SK-N-SH treated with all-trans-retinoic acid at 6 μM for 48 hours (cell line): ENCODE measurements around the gene ZMIZ1.

Source experiments
- ATAC-seq: fragments of 200-7000 bp; cut with Tn5 transposase; 3 replicates; pipeline ENCODE4 v1.9.1; 2020; ENCODE audit warnings: mild to moderate bottlenecking, moderate library complexity
- ARNTL ChIP-seq: fragments of 450-650 bp; formaldehyde crosslinking; IDR thresholded peaks from 2 replicates; pipeline ENCODE4 v1.5.0; 2020; ENCODE audit warnings: low read depth, mild to moderate bottlenecking, moderate library complexity, borderline replicate concordance
- BACH2 ChIP-seq: fragments of 250-450 bp; sonication (Bioruptor Pico); IDR thresholded peaks from 2 replicates; pipeline ENCODE4 v1.9.0; 2021; ENCODE audit warnings: mild to moderate bottlenecking, borderline replicate concordance
- CREB5 ChIP-seq: fragments of 250-450 bp; sonication (Bioruptor Pico); IDR thresholded peaks from 2 replicates; pipeline ENCODE4 v1.5.1; 2020; ENCODE audit warnings: low read depth, mild to moderate bottlenecking, moderate library complexity
- CSDC2 ChIP-seq: fragments of 250-450 bp; sonication (Bioruptor Pico); IDR thresholded peaks from 2 replicates; pipeline ENCODE4 v1.5.0; 2020; ENCODE audit warnings: mild to moderate bottlenecking, moderate library complexity
- ESRRG ChIP-seq: fragments of 250-450 bp; sonication (Bioruptor Pico); IDR thresholded peaks from 2 replicates; pipeline ENCODE4 v1.6.1; 2021; ENCODE audit warnings: mild to moderate bottlenecking
- GLIS3 ChIP-seq: fragments of 250-450 bp; sonication (Bioruptor Pico); IDR thresholded peaks from 2 replicates; pipeline ENCODE4 v1.5.0; 2020; ENCODE audit warnings: mild to moderate bottlenecking, moderate library complexity
- ISL1 ChIP-seq: fragments of 250-450 bp; sonication (Bioruptor Pico); IDR thresholded peaks from 2 replicates; pipeline ENCODE4 v2.1.2; 2022; ENCODE audit warnings: mild to moderate bottlenecking, moderate library complexity
- OSR1 ChIP-seq: fragments of 250-450 bp; sonication (Bioruptor Pico); IDR thresholded peaks from 2 replicates; pipeline ENCODE4 v1.8.0; 2022; ENCODE audit warnings: moderate library complexity, mild to moderate bottlenecking, inconsistent platforms
- PATZ1 ChIP-seq: fragments of 250-450 bp; sonication (Bioruptor Pico); IDR thresholded peaks from 2 replicates; pipeline ENCODE4 v1.8.0; 2020; ENCODE audit warnings: mild to moderate bottlenecking, moderate library complexity, borderline replicate concordance
- POU6F1 ChIP-seq: fragments of 250-450 bp; sonication (Bioruptor Pico); IDR thresholded peaks from 2 replicates; pipeline ENCODE4 v1.8.0; 2021; ENCODE audit warnings: low read depth, mild to moderate bottlenecking, moderate library complexity, borderline replicate concordance
- RARB ChIP-seq: fragments of 250-450 bp; sonication (Bioruptor Pico); IDR thresholded peaks from 2 replicates; pipeline ENCODE4 v1.8.0; 2021; ENCODE audit warnings: mild to moderate bottlenecking, moderate library complexity
- SNAI2 ChIP-seq: fragments of 250-450 bp; sonication (Bioruptor Pico); IDR thresholded peaks from 2 replicates; pipeline ENCODE4 v1.5.0; 2020; ENCODE audit warnings: mild to moderate bottlenecking, moderate library complexity
- TOX ChIP-seq: fragments of 250-450 bp; sonication (Bioruptor Pico); IDR thresholded peaks from 2 replicates; pipeline ENCODE4 v1.8.0; 2021; ENCODE audit warnings: mild to moderate bottlenecking, moderate library complexity, borderline replicate concordance
- ZFP3 ChIP-seq: fragments of 250-450 bp; sonication (Bioruptor Pico); IDR thresholded peaks from 2 replicates; pipeline ENCODE4 v1.5.0; 2020; ENCODE audit warnings: mild to moderate bottlenecking, moderate library complexity
- ZFP30 ChIP-seq: fragments of 450-650 bp; formaldehyde crosslinking; IDR thresholded peaks from 2 replicates; pipeline ENCODE4 v1.5.0; 2022; ENCODE audit warnings: mild to moderate bottlenecking, moderate library complexity
- ZNF565 ChIP-seq: fragments of 450-650 bp; formaldehyde crosslinking; conservative IDR thresholded peaks from 2 replicates; pipeline ENCODE4 v1.5.0; 2020; ENCODE audit warnings: low read depth, mild to moderate bottlenecking, moderate library complexity
- ZNF70 ChIP-seq: fragments of 450-650 bp; formaldehyde crosslinking; IDR thresholded peaks from 2 replicates; pipeline ENCODE4 v1.5.0; 2020; ENCODE audit warnings: mild to moderate bottlenecking, moderate library complexity
- ZNF8 ChIP-seq: fragments of 450-650 bp; formaldehyde crosslinking; IDR thresholded peaks from 2 replicates; pipeline ENCODE4 v1.5.0; 2020; ENCODE audit warnings: mild to moderate bottlenecking, moderate library complexity
- TF ChIP-seq, protein P1 (sequence below): fragments of 250-450 bp; sonication (Bioruptor Pico); IDR thresholded peaks from 2 replicates; pipeline ENCODE4 v1.5.0; 2020; ENCODE audit warnings: mild to moderate bottlenecking, moderate library complexity
- TF ChIP-seq, protein P2 (sequence below): fragments of 250-450 bp; sonication (Bioruptor Pico); IDR thresholded peaks from 2 replicates; pipeline ENCODE4 v1.5.1; 2021; ENCODE audit warnings: mild to moderate bottlenecking, moderate library complexity

The ZMIZ1 gene

DNA sequence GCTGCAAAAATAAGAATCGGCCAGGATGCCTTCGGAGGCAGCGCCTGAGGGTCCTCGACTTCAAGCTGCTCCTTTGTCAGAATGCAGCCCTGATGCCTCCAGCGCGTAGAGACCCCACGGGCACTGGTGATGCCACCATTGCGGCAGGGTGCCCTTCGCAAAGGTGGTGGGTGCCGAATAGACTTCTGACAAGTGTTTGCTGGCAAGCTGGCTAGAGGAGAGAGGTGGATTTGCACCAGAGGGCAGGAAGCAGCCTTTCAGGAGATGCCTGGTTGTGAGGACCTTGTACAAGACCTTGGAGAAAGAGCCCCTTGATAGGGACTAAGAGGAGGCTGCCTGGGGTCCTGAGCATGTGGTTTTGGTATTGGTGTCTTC, 175.3 kb downstream of the ZMIZ1 start:
- no peak for ATAC-seq
- TF ChIP-seq GLIS3 (CRISPR knock-in tag) (no peak), ZFP30 (CRISPR knock-in tag) (no peak), ZFP3 (CRISPR knock-in tag) (no peak), TOX (CRISPR knock-in tag) (no peak), CREB5 (CRISPR knock-in tag) (no peak), ZNF8 (CRISPR knock-in tag) (no peak), ZNF565 (CRISPR knock-in tag) (no peak), RARB (CRISPR knock-in tag) (no peak), BACH2 (CRISPR knock-in tag) (no peak), ARNTL (CRISPR knock-in tag) (no peak), PATZ1 (CRISPR knock-in tag) (no peak), ZNF70 (CRISPR knock-in tag) (no peak), OSR1 (no peak), ISL1 (CRISPR knock-in tag) (no peak), CSDC2 (no peak), SNAI2 (no peak)
- TF ChIP-seq, protein P1, sequence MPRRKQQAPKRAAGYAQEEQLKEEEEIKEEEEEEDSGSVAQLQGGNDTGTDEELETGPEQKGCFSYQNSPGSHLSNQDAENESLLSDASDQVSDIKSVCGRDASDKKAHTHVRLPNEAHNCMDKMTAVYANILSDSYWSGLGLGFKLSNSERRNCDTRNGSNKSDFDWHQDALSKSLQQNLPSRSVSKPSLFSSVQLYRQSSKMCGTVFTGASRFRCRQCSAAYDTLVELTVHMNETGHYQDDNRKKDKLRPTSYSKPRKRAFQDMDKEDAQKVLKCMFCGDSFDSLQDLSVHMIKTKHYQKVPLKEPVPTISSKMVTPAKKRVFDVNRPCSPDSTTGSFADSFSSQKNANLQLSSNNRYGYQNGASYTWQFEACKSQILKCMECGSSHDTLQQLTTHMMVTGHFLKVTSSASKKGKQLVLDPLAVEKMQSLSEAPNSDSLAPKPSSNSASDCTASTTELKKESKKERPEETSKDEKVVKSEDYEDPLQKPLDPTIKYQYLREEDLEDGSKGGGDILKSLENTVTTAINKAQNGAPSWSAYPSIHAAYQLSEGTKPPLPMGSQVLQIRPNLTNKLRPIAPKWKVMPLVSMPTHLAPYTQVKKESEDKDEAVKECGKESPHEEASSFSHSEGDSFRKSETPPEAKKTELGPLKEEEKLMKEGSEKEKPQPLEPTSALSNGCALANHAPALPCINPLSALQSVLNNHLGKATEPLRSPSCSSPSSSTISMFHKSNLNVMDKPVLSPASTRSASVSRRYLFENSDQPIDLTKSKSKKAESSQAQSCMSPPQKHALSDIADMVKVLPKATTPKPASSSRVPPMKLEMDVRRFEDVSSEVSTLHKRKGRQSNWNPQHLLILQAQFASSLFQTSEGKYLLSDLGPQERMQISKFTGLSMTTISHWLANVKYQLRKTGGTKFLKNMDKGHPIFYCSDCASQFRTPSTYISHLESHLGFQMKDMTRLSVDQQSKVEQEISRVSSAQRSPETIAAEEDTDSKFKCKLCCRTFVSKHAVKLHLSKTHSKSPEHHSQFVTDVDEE, result no peak
- TF ChIP-seq, protein P2, sequence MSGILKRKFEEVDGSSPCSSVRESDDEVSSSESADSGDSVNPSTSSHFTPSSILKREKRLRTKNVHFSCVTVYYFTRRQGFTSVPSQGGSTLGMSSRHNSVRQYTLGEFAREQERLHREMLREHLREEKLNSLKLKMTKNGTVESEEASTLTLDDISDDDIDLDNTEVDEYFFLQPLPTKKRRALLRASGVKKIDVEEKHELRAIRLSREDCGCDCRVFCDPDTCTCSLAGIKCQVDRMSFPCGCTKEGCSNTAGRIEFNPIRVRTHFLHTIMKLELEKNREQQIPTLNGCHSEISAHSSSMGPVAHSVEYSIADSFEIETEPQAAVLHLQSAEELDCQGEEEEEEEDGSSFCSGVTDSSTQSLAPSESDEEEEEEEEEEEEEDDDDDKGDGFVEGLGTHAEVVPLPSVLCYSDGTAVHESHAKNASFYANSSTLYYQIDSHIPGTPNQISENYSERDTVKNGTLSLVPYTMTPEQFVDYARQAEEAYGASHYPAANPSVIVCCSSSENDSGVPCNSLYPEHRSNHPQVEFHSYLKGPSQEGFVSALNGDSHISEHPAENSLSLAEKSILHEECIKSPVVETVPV, result no peak

- no peak for ATAC-seq
- TF ChIP-seq PATZ1 (CRISPR knock-in tag), result no peak
Measured at GRCh38 chr10:79244841-79245504, 176.2 kb downstream of the ZMIZ1 start.

- no peak for ATAC-seq
- TF ChIP-seq ESRRG (0 out of 2 replicates have a peak, but pooled peaks have one; percentile 40), POU6F1 (CRISPR knock-in tag) (no peak)
- TF ChIP-seq, all 23 proteins: peak for 1
Measured at GRCh38 chr10:79245539-79246208, 176.9 kb downstream of the ZMIZ1 start.
